Stimulated activated CD8-positive, alpha-beta memory T cell treated with anti-CD3 and anti-CD28 coated beads, Interleukin-4, amount 100 ng/mL, for 24 hours (primary cell): ENCODE results near the gene TMEM87B.
A peak's percentile ranks its signal among the peaks of the same experiment; 100 is the strongest.

Experiments used
- DNase-seq: peaks from one replicate; pipeline ENCODE4 v3.0.0-alpha.2; 2020; ENCODE audit warnings: low read depth

The TMEM87B gene

GRCh38 chr2:112150851-112151250 lies 95.8 kb downstream of the TMEM87B start:
- DNase-seq, result no peak

DNA sequence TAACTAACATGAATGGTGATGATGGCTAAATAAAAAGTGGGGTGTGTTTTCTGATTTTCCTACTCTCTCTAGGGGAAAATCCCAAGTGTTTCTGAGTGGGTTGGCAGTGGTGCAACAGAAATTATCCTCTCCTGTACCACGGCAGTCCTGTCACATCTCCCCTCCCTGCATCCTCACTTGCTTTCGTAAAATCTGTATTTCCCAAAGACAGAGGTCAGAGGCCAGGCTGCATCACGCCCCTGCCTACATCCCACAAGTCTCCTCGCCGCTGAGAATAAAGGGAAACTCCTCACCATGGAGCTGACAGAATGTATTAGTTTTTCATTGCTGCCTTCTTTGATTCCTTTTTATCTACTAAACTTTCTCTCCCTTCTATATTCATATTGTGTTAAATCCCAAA lies 96.2 kb downstream of the TMEM87B start:
- DNase-seq, result no peak

DNA sequence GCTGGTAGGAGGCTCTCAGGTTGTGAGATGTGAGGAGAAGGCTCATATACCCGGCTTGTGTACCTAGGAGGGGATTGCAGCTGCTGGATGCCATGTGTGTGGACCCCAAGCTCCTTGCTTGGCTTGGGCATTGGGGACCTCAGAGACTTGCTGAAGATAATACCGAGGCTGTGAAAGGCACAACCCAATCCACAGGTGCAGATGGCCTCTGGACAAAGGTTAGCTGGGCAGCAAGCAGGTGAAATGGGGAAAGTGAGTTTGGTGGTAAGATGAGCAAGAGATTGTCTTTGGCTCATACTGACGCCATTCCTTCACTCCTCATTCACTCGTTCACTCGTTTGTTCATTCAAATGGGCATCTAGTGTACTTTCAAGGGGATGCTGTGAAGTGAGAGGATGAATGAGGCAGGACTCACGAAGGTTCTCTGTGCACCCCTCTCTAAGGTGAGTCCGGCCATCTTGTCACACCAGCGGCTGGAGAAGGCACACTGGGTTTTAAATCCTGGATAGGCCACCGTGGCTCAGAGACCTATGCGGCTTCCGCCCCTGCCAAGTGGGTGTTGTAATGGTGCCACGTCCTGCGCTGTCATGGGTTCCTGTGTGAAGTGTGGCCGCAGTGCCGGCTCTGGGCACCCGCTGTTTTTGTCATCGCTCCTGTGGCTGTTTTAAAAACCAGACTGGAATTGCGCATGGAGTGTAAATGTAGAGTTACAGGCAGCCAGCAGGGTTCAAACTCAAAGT lies 96.8 kb downstream of the TMEM87B start:
- DNase-seq, result no peak

- DNase-seq, result no peak
These were observed 97.6 kb downstream of the TMEM87B start for GRCh38 chr2:112152476-112153178.

- no peak for DNase-seq
These were observed 98.1 kb downstream of the TMEM87B start for GRCh38 chr2:112153179-112153490.

GRCh38 chr2:112153501-112153900 lies 98.4 kb downstream of the TMEM87B start:
- DNase-seq, result no peak

DNA sequence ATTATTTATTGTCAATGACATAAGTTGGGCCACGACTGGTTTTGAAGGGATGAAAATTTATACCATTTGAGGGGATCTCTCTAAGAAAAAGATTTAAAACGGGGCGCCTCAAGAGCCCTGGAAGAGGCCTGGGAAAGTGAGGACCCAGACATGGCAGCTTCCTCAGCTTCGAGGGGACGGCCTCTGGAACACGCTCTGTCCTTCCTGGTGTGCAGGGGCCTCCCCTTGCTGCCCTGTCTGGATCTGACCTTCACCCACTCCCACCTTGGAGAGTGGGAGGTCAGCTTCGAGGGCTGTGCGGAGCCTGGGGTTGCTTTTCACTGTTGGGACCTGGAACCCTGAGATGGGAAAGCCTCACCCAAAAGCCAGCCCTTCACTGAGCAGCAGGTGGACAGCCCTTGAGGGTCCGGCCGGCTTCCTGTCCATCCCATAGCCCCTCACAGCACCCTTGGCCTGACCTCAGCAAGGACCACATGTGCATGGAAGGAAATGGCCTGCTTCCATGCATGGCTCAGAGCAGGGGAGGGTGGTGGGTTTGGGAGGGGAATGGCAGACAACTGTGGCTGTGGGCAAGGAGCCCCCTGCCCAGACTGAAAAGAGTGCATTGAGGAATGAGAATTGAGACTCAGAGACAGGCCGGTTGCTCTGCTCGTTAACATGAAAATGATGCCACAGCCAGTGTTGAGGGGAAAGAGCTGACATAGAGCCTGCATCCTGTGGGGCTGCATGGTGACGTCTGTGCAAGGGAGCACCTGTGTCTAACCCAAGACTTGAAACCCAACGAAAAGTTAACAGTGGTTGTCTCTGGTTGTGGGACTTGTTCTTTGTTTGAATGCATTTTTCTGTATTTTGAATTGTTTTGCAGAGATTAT lies 99.4 kb downstream of the TMEM87B start:
- no peak for DNase-seq

- DNase-seq, result no peak
These were observed 100.5 kb downstream of the TMEM87B start for GRCh38 chr2:112155331-112156151.

- peak; percentile 18 for DNase-seq
These were observed 101.3 kb downstream of the TMEM87B start for GRCh38 chr2:112156152-112156986.

- no peak for DNase-seq
These were observed 102.4 kb downstream of the TMEM87B start for GRCh38 chr2:112157472-112157871.

GRCh38 chr2:112159454-112159921 lies 104.4 kb downstream of the TMEM87B start:
- DNase-seq, result no peak

DNA sequence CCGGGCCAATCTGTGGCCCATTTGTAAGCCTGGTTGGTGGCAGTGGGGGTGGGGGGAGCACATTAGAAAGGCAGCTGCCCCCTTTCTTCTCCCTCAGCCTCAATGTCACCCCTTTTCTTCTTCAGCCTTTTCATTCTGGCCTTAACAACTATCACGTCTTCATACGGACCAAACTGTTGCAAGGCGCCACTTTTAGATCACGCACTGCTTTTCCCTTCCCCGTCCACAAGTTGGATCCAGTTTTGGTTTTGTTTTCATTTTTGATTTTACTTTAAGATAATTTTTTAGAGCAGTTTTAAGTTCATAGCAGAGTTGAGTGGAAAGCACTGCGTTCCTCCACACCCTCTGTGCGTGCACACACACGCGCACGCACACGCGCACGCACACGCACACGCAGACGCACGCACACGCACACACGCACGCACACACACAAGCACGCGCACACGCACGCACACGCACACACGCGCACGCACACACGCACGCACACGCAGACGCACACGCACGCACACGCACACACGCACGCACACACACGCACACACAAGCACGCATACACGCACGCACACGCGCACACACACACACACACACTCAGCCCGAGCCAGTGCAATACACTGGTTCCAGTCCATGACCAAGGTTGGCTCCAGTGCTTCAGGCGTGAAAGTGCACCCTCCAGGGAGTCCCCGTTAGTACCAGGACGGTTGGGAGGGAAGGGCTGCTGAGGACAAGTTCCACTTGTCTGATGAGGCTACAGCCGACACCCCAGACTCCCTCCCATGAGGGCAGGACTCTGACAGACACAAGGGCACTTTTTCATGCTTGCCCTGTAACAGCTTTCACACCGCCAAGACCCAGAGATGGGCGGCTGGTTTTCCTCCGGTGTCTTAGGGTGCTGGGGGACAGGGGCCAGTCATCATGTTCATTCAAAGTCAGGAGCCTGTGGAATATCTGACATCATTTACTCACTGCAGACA lies 105.5 kb downstream of the TMEM87B start:
- DNase-seq, result no peak

GRCh38 chr2:112161431-112162145 lies 106.5 kb downstream of the TMEM87B start:
- DNase-seq, result no peak

DNA sequence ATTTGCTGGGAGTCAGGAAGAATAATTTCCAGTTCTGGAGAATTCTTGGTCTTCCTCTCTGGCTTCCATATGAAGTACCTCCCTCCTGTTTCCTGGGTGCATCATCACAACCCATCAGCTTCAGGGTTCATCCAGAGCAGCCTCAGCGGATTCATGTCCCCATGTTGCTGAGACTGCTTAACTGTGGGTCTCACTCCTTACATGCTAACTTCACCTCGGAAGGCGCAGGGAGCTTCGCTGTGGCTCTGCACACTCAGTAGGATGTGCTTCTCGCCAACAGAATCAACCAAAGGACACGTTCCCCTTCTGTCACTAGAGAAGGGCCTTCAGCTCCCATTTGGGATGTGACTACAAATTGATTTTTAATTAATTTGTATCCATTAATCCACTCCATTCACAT lies 107.3 kb downstream of the TMEM87B start:
- no peak for DNase-seq

DNA sequence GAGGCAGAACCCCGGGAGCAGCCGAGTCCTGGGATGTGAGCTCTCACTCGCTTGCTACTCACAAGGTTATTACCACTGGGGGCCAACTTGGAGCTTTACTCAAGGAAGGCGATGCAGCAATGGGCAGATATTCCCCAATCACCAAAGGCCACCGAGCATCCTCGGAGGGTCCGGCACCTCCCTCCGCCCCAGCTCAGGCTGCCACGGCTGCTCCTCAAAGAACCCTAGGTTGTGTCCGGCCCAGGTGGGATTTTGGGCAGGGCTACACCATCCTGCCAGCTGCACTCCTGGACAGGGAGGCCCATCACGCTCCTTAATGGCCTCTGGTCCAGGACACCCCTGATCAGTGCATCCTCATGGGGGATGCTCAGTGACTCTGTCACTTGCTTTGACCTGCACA lies 107.9 kb downstream of the TMEM87B start:
- DNase-seq, result no peak

- no peak for DNase-seq
These were observed 108.5 kb downstream of the TMEM87B start for GRCh38 chr2:112163541-112163981.

DNA sequence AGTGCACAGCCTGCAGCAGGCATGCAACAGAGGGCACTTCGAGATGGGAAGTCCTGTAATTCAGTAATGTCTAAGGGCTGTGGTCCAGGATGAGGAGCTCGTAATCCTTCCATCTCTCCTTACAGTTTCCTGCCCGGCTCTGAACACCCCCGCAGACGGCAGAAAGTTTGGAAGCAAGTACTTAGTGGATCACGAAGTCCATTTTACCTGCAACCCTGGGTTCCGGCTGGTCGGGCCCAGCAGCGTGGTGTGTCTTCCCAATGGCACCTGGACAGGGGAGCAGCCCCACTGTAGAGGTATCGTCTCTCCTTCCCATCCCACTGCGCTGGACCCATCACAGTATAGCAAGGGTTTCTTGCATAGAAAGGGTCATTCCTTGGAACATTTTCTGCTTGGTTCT lies 109.8 kb downstream of the TMEM87B start:
- no peak for DNase-seq

GRCh38 chr2:112165296-112165695 lies 110.2 kb downstream of the TMEM87B start:
- DNase-seq, result no peak
